ENCODE data around the gene LGALS8. TPM values are rescaled to one million over a fixed set of nuclear protein-coding genes. Genes with fewer than 3 reads are reported as not detected.

The LGALS8 gene
- total RNA-seq, 2 donors from 2014 or later, result 33.5 to 58.4 TPM

DNA sequence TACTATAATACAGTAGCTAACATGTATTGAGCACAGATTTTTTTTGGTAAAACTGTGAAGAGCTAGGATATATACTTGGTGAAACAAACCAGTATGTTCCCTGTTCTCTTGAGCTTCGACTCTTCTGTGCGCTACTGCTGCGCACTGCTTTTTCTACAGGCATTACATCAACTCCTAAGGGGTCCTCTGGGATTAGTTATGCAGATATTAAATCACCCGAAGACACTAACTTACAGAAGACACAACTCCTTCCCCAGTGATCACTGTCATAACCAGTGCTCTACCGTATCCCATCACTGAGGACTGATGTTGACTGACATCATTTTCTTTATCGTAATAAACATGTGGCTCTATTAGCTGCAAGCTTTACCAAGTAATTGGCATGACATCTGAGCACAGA lies 24.7 kb downstream of the LGALS8 start:
- Histone ChIP-seq H3K9ac (ENCODE audit: low read depth in 2 of 2, low read length in 2 of 2) (no peak overlapping the region), H3K27me3 (no peaks in the 10 kb centered on the region), H3K36me3 (peaks cover 28% of the 10 kb centered on the region), H3K27ac (no peak overlapping the region), H3K4me3 (no peak overlapping the region), H3K4me1 (no peaks in the 10 kb centered on the region), H3K9me3 (no peaks in the 10 kb centered on the region)
- intact Hi-C loops (cut with DNase I), result loop anchor here (10.0 kb wide), 1 partner anchor 46 kb away; no protein-coding TSS in a partner anchor
- no peak for DNase-seq
- TF ChIP-seq, protein P1, sequence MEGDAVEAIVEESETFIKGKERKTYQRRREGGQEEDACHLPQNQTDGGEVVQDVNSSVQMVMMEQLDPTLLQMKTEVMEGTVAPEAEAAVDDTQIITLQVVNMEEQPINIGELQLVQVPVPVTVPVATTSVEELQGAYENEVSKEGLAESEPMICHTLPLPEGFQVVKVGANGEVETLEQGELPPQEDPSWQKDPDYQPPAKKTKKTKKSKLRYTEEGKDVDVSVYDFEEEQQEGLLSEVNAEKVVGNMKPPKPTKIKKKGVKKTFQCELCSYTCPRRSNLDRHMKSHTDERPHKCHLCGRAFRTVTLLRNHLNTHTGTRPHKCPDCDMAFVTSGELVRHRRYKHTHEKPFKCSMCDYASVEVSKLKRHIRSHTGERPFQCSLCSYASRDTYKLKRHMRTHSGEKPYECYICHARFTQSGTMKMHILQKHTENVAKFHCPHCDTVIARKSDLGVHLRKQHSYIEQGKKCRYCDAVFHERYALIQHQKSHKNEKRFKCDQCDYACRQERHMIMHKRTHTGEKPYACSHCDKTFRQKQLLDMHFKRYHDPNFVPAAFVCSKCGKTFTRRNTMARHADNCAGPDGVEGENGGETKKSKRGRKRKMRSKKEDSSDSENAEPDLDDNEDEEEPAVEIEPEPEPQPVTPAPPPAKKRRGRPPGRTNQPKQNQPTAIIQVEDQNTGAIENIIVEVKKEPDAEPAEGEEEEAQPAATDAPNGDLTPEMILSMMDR (IDR thresholded peaks at IDR 0.05), result no peak

DNA sequence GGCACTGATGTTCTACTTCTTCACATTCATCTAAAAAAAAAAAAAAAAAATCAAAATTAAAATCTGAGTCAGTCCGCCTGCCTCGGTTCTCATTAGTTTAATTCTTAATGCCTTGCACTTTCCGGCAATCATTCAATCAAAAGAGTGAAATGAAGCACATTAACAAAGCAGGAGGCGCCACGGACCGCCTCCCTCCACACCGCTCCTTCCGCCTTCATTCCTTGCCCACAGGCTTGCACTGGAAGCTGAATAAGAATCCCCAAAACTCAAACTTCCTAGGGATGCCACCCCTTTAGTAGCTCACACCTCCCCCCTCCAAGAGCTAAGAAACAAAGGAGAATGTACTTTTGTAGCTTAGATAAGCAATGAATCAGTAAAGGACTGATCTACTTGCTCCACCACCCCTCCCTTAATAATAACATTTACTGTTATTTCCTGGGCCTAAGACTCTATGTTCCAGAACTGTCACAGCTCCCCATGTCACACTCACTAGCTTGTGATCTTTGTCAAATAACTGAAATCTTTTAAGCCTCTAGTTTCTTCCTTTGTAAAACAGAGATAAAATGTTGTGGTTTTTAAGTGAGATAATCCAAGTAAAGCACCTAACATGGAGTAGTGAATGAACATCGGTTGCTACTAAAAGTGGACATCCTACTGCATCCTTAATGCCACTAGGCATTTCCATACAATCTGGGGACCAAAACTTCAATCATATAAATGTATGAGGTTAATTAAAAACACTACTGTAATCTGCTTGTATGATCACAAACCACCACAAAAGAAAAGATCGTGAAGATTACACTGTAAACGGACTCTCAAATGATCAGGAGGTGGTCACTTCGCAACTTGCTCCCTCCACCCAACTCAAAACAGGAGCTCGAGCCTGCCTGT lies 27.4 kb downstream of the LGALS8 start:
- Histone ChIP-seq H3K27me3 (no peaks in the 10 kb centered on the region), H3K36me3 (peaks cover 26% of the 10 kb centered on the region), H3K4me3 (no peak overlapping the region), H3K27ac (no peak overlapping the region), H3K4me1 (no peaks in the 10 kb centered on the region), H3K9ac (ENCODE audit: low read depth in 2 of 2, low read length in 2 of 2) (no peak overlapping the region), H3K9me3 (no peaks in the 10 kb centered on the region)
- TF ChIP-seq, protein P1 (IDR thresholded peaks at IDR 0.05), result no peak
- intact Hi-C loops (cut with DNase I), result no loop called here
- no peak for DNase-seq

DNA sequence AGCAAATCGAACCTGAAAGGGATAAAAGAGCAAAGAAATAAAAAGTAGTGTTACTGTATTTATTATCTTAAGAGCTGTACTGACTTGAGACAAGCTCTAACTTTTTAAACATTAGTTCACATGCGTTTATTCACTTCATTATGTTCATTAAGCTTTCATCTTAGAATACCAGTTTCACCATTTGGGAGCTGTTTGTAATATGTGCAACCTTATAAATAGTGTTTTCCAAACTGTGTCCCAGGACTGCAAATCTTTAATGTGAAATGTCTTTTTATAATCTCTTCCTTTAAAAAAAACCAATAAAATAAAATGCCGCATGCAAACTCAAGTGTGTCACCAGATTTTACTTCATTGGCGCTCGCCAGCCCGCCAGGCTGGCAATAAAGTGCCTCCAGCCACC lies 28.3 kb downstream of the LGALS8 start:
- intact Hi-C loops (cut with DNase I), result no loop called here
- Histone ChIP-seq H3K27me3 (no peaks in the 10 kb centered on the region), H3K4me1 (no peaks in the 10 kb centered on the region), H3K9ac (ENCODE audit: low read depth in 2 of 2, low read length in 2 of 2) (no peak overlapping the region), H3K27ac (no peak overlapping the region), H3K36me3 (peaks cover 19% of the 10 kb centered on the region), H3K9me3 (no peaks in the 10 kb centered on the region), H3K4me3 (no peak overlapping the region)
- no peak for DNase-seq
- TF ChIP-seq, protein P1 (IDR thresholded peaks at IDR 0.05), result no peak

DNA sequence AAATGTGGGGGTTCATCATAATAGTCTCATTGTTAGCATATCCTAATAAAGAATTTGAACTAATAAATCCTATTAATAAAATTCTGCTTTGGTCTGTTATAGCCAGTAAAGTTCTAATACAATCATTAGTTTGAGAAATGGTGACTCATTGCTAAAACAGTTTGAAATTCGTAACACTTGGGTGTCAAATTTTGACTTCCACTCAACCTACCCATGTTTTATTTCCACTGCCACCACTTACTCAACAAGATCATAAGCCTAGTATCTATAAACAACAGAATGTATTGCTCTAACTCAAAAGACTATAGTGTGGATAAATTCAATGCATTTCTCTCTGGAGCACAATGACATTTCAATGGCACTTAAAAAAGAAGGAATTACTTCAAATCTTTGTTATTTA lies 29.1 kb downstream of the LGALS8 start:
- intact Hi-C loops (cut with DNase I), result no loop called here
- no peak overlapping the region for H3K9ac ChIP-seq (ENCODE audit: low read depth in 2 of 2, low read length in 2 of 2)
- no peaks in the 10 kb centered on the region for H3K27me3 ChIP-seq
- H3K4me1 ChIP-seq, result no peaks in the 10 kb centered on the region
- TF ChIP-seq, protein P1 (IDR thresholded peaks at IDR 0.05), result no peak
- H3K27ac ChIP-seq, result no peak overlapping the region
- no peaks in the 10 kb centered on the region for H3K9me3 ChIP-seq
- peaks cover 13% of the 10 kb centered on the region for H3K36me3 ChIP-seq
- no peak for DNase-seq
- H3K4me3 ChIP-seq, result no peak overlapping the region

DNA sequence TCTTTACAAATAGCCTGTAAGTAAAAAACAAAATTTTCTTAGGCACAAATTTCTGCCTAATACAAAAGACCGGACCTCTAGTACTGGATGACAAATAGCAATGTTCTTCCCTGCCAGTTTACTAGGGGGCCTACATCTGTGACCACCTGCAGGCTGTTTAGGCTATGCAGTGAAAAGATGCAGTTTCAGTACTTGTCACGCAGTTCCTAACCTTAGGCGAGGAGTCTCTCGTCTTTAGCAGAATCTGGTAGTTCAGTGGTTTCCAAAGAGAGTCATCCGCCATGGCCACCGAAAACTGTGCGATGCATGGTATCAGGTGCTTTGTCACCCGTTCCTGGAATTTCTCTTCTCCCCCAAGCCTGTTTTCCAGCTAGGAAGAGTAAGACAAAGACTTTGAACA lies 29.6 kb downstream of the LGALS8 start:
- no peak for DNase-seq
- TF ChIP-seq, protein P1 (IDR thresholded peaks at IDR 0.05), result no peak

More for the DNA sequence above, 29.6 kb downstream of the LGALS8 start:
- H3K4me1 ChIP-seq, result no peaks in the 10 kb centered on the region
- H3K9ac ChIP-seq (ENCODE audit: low read depth in 2 of 2, low read length in 2 of 2), result no peak overlapping the region
- H3K9me3 ChIP-seq, result no peaks in the 10 kb centered on the region
- peaks cover 13% of the 10 kb centered on the region for H3K36me3 ChIP-seq
- no peaks in the 10 kb centered on the region for H3K27me3 ChIP-seq
- no peak overlapping the region for H3K27ac ChIP-seq
- H3K4me3 ChIP-seq, result no peak overlapping the region
- intact Hi-C loops (cut with DNase I), result no loop called here
